ENCODE data around the gene CNKSR1.
A peak's percentile ranks its signal among the peaks of the same experiment; 100 is the strongest.

CNKSR1 gene

GRCh38 chr1:26184883-26185282 is 7.6 kb downstream of the CNKSR1 start:
- no peak for DNase-seq

- DNase-seq: no peak
These were observed 10.6 kb downstream of the CNKSR1 start for GRCh38 chr1:26187882-26188281.

GRCh38 chr1:26188477-26188876 is 11.2 kb downstream of the CNKSR1 start:
- no peak for DNase-seq

- no peak for DNase-seq
These were observed 12.0 kb downstream of the CNKSR1 start for GRCh38 chr1:26189331-26189730.

- no peak for DNase-seq
These were observed 12.5 kb downstream of the CNKSR1 start for GRCh38 chr1:26189751-26190275.

- DNase-seq: peak; percentile 32
These were observed 13.2 kb downstream of the CNKSR1 start, which contains the start of gene CATSPER4 for GRCh38 chr1:26190373-26190987. CATSPER4 (plus strand) TSS chr1:26190602; CDS start chr1:26190628, 26 bp downstream.

GRCh38 chr1:26191739-26192138 is 14.4 kb downstream of the CNKSR1 start:
- DNase-seq: no peak

GRCh38 chr1:26195805-26196204 is 18.5 kb downstream of the CNKSR1 start:
- DNase-seq: no peak

GRCh38 chr1:26197301-26197700 is 20.0 kb downstream of the CNKSR1 start:
- no peak for DNase-seq

- DNase-seq: no peak
These were observed 20.5 kb downstream of the CNKSR1 start for GRCh38 chr1:26197813-26198212.

- no peak for DNase-seq
These were observed 23.1 kb downstream of the CNKSR1 start for GRCh38 chr1:26200413-26200812.

- no peak for DNase-seq
These were observed 26.5 kb downstream of the CNKSR1 start for GRCh38 chr1:26203642-26204318.

- no peak for DNase-seq
These were observed 33.0 kb downstream of the CNKSR1 start for GRCh38 chr1:26210147-26210870.

- DNase-seq: no peak
These were observed 35.4 kb downstream of the CNKSR1 start for GRCh38 chr1:26212726-26213125.

- no peak for DNase-seq
These were observed 36.1 kb downstream of the CNKSR1 start for GRCh38 chr1:26213335-26213905.

GRCh38 chr1:26215246-26215645 is 38.0 kb downstream of the CNKSR1 start:
- DNase-seq: no peak

GRCh38 chr1:26218906-26219494 is 41.7 kb downstream of the CNKSR1 start:
- no peak for DNase-seq

- no peak for DNase-seq
These were observed 43.1 kb downstream of the CNKSR1 start for GRCh38 chr1:26220199-26220912.

- no peak for DNase-seq
These were observed 43.8 kb downstream of the CNKSR1 start for GRCh38 chr1:26221094-26221493.

- DNase-seq: no peak
These were observed 47.3 kb downstream of the CNKSR1 start for GRCh38 chr1:26224606-26225005.

- DNase-seq: peak; percentile 48
These were observed 47.9 kb downstream of the CNKSR1 start for GRCh38 chr1:26225033-26225831.
